Prostate gland (tissue), 2 donors: Measurements from ENCODE around the gene NODAL.

Source experiments
- POLR2A ChIP-seq: fragments of 450-650 bp; IDR thresholded peaks from one replicate; pipeline ENCODE4 v1.6.1; 2016; ENCODE audit warnings: antibody characterized with exemption, mild to moderate bottlenecking
- POLR2AphosphoS5 ChIP-seq: sonication (generic); formaldehyde crosslinking; IDR thresholded peaks from one replicate; pipeline ENCODE4 v1.6.1; 2017; ENCODE audit warnings: antibody characterized with exemption
- TF ChIP-seq, protein P1 (sequence below), 4 experiments: fragments of 200-600 bp in 2 of 4; fragments of 450-650 bp in 2 of 4; sonication (generic) in 2 of 4; IDR thresholded peaks; 1 replicate in 3 of 4; 2 replicates in 1 of 4; pipeline ENCODE4 v1.5.1; 2016 to 2019; ENCODE audit warnings: antibody characterized with exemption in 4 of 4, mild to moderate bottlenecking in 2 of 4, moderate library complexity in 2 of 4

DNA sequence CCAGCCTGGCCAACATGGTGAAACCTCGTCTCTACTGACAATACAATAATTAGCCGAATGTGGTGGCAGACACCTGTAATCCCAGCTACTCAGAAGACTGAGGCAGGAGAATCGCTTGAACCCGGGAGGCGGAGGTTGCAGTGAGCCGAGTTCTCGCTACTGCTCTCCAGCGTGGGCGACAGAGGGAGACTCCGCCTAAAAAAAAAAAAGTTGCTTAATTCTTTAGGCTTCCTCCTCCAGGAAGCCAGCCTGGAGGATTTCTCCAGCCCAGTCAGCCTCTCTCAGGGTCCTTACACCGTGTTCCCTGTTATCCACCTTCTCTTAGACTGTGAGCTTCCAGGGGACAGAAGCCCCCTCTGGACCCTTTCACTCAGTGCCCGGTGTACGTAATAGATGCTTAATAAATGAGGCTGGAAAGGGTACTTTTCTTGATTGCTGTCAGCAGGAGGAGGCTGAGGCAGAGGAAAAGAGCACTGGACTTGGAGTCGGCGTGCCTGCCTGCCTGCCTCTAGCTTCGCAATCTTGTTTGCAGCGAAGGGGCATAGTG lies 16.4 kb upstream of the NODAL start:
- TF ChIP-seq, protein P1, sequence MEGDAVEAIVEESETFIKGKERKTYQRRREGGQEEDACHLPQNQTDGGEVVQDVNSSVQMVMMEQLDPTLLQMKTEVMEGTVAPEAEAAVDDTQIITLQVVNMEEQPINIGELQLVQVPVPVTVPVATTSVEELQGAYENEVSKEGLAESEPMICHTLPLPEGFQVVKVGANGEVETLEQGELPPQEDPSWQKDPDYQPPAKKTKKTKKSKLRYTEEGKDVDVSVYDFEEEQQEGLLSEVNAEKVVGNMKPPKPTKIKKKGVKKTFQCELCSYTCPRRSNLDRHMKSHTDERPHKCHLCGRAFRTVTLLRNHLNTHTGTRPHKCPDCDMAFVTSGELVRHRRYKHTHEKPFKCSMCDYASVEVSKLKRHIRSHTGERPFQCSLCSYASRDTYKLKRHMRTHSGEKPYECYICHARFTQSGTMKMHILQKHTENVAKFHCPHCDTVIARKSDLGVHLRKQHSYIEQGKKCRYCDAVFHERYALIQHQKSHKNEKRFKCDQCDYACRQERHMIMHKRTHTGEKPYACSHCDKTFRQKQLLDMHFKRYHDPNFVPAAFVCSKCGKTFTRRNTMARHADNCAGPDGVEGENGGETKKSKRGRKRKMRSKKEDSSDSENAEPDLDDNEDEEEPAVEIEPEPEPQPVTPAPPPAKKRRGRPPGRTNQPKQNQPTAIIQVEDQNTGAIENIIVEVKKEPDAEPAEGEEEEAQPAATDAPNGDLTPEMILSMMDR (IDR thresholded peaks at IDR 0.05) = no peak
- TF ChIP-seq POLR2AphosphoS5 = no peak
- TF ChIP-seq POLR2A = no peak
